ENCODE measurements around the gene ARHGEF38.

DNA sequence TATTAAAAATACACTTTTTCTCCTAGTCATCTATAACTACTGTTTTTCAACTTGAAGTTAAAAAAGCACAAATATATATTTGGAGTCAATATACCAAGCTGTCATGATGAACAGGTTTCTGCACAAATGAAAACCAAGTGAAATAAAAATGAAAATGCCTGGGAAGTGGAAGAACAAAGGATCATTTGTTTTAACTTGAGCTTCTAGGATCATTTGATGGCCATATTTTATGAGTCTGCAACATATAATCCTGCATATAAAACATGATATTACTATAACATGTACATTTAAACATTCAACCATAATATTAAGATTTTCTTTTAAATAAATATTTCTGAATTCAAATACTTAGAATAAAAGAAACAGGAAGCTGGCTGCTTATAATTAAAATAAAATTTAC lies 8.5 kb upstream of the ARHGEF38 start:
- TF ChIP-seq EZH2 (IDR thresholded peaks at IDR 0.05), result no peak
- no peak for TF ChIP-seq POLR2AphosphoS5 (IDR thresholded peaks at IDR 0.05; ENCODE audit: borderline replicate concordance, low read depth, low read length)
